NCI-H446 treated with DMSO at 0.1 percent for 48 hours (cell line): ENCODE results near the gene ATP9B.

Source experiments
- DNase-seq: peaks from one replicate; lab custom pipeline; 2025; lab: John Stamatoyannopoulos, UW

The ATP9B gene

DNA sequence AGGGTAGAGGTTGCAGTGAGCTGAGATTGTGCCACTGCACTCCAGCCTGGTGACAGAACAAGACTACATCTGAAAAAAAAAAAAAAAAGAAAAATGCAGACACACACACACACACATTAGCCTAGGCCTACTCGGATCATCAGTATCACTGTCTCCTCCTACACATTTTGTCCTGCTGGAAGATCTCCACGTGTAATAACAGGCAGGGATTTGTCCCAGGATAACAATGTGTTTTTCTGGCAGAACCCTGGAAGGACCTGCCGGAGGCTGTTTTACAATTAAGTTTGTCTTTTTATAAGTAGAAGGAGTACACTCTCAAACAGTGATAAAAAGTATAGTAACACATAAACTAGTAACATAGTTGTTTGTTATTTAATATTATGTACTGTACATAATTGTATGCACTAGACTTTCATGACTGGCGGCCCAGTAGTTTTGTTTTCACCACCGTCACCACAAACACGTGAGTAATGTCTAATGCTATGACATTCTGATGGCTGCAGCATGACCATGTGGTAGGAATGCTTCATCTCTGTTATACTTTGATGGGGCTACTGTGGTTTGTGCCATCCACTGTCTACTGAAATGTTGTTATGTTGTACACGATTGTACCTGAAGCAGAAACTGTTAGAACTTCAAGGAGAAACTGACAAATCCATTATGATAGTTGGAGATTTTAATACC is 130.6 kb downstream of the ATP9B start:
- DNase-seq, result no peak

DNA sequence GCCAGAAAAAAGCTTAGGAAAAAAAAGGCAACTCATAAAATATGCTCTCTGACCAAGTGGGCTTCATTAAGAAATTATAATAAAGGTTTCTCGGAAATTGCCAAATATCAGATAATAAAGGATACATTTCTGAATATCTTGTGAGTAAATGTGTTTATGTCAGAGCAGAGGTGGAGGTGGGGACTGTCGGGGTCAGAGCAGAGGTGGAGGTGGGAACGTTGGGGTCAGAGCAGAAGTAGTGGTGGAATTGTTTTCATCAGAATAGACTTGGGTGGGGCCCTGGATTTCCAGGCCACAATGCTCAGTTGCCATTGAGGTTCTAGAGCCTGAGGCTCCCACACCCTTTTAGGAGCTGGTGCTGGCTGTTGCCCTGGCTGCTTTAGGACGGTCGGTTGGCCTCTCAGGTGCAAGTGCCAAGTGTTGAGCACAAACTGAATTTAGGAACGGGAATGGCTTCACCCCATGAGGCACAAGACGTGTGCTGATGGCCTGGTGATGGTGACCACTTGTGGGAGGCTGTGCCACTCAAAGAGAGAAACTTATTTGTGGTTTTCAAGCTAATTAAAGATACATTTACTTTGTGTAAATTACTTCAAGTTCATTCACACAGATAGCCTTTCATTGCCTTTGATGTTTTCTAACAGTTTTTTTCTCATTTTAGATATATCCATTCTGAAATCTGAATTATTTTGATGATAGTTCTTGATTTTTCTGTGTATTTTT is 131.5 kb downstream of the ATP9B start:
- DNase-seq, result peak; percentile 51

DNA sequence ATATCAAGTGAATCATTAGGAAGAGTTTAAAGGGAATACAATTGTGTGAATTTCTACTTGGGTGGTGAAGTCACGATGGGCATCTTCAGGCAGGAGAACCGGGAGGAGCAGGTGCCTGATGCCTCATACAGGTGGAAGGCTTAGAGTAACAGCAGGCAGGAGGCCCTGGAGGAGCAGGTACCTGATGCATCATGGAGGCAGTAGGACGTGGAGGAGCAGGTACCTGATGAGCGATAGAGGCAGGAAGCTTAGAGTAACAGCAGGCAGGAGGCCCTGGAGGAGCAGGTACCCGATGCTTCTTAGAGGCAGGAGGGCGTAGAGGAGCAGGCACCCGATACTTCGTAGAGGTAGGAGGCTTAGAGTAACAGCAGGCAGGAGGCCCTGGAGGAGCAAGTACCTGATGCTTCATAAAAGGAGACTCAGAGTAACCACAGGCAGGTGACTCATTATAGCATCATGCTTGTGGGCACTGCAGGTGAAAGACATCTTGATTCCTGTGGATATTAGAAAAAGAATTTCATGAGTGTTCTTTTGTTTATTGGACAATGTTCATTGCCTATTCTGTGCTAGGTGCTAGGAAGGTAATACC is 133.9 kb downstream of the ATP9B start:
- DNase-seq, result no peak

DNA sequence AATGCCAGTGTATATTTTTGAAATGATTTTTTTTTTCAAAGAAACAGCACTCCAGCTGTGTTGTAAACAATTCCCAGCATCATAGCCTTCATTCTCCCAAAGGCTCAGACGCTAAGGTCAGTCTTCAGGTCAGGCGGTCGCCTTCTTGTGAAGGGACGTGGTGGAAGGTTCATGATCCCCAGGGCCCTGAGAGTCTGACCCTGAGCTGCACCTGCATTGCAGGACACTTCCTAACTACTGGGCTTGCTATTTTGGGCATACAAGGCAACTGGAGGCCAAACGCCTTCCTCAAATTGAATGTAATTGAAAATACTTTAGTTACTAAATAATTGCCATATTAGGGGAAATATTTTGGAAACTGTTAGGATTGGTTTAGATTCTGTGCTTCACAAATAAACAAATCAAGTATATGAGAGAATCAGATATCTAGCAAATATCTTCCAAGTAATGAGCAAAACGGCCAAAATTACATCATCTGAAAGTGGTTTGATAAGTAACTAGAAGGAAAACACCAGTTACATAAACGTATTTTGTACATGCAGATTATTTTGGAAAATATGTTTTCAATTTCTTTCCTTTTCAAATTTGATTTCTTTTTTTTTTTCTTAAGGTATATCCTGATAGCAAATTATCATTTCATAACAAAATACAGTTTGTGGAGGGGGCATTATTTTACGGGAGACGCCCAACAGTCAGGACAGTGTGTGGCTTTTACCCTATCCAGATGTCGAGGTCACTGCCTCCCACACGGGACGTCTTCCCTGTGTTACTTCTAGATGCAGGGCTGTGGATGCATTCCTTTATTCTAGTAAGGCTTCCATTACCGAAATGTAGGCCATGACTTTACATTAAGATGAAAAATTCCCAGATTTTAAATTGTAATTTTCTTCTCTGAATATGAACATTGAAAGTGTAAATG is 136.0 kb downstream of the ATP9B start:
- DNase-seq, result no peak

DNA sequence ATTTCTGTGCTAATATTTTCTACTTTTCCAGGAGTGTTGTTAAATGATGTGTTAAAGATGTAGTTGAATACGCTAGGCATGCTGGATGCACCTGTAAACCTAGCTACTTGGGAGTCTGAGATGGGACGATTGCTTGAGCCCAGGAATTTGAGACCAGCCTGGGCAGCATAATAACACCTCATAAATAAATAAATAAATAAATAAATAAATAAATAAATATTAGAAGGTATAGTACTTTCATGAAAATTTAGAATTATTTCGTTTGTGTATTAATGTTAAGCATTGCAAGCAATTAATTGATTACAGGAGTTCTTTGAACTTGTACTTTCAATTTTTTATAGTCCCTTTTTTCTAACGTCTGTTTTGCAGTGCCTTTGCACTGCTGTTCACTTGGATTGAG is 137.2 kb downstream of the ATP9B start:
- no peak for DNase-seq

DNA sequence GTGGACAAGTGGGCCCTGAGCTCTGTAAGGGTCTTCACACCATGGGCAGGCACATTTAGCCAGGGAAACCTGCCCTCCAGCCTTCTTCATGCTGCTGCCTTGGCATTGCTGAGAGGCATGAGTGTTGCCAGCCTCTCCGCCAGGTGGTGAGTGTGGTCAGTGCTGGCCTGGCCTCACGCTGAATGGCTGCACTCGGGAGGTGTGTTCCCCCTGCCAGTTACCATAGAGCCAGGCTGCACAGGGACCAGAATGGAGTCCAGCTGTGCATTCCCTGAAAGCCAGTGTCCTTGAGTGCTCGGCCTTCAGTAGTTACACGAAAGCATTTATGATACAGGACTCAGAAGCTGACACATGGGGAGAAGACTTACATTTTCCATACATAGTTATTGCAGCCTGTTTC is 139.7 kb downstream of the ATP9B start:
- no peak for DNase-seq

DNA sequence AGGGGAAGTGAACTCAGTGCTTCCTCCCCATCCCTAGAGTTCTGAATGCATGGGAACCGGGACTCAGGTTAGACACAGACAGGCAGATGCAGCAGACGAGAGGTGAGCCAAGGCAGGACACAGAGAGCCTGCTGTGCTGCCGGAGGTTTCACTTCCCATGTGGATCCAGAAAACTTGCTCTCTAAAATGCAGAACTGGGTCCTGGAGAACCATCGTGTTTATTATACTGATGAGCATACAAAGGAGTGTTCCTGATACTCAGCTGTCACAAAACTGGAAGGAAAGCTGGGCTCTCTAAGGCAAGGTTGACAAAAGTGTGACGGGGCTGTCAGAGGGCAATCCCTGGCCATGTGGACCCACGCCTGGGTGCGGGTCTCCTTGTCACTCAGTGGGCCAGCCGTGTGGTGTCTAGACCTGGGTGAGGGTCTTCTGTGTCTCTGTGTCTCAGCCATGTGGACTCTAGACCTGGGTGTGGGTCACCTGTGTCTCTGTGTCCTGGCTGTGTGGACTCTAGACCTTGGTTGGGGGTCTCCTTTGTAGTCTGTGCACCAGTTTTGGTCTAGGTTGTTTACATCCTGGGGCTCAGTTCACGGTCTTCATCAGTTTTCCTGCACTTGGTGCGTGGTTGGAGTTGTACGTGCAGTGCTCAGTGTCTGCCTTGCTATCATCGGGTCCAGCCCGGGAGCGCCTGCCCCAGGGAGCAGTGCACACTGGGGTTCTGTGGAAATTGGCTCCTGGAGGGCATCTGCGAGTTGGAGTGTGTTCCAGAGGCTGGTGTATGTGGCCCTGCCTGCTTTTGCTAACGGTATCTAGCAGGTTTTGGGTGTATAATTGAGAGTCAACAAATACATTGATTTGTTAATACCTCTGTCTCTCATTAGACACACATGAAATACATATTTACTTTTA is 141.1 kb downstream of the ATP9B start:
- DNase-seq, result no peak

DNA sequence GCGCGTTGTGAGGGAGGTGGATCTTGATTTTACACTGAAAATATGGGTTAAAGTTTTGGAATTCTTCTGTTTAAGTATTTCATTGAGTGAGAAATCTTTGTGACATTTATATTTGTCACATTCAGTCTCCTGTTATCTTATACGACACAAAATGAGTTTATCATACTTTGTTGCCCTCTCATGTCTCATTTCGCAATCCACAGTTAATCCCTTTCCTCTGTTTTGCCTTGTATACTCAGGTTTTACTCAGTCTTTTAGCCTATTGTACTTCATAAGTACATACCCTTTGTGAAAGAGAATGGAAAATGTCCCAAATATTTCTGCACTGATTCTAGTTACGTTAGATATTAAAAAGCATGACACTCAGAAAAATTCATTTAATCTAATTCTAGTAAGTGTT is 142.7 kb downstream of the ATP9B start:
- no peak for DNase-seq

DNA sequence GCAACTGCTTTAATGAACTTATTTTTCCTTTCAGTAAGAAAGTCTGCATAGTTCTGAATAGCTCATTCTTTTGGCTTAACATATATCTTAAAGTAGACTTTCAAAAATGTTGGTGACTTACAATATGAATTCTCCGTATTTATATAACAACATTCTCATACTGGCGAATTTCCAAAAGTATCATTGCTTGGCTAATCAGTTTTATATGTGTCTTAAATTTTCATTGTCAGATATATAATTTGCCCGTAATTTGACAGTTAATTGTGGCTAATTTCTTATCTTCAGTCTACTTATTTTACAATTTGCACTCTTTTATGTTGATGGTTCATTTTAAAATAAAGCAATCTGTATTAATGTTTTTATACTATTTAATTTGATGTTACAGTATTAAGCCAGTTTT is 144.9 kb downstream of the ATP9B start:
- no peak for DNase-seq

DNA sequence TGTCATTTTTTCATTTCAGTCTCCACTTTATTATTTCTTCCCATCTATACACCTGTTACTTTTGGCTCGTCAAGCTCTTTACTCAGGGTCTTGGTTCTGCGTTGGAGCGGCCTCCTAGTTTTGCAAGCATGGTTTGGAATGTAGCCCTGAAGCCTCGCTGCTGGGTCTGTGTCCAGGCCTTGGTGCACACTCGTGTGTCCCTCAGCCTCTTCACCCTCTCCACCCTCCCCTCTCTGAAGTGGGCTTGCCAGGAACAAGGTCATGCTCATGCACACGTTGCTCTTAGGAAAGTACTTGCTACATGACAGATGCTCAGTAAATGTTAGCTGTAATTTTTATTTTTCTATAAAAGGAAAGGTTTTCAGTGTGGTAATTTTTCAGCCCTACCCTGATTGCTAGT is 147.0 kb downstream of the ATP9B start:
- no peak for DNase-seq

DNA sequence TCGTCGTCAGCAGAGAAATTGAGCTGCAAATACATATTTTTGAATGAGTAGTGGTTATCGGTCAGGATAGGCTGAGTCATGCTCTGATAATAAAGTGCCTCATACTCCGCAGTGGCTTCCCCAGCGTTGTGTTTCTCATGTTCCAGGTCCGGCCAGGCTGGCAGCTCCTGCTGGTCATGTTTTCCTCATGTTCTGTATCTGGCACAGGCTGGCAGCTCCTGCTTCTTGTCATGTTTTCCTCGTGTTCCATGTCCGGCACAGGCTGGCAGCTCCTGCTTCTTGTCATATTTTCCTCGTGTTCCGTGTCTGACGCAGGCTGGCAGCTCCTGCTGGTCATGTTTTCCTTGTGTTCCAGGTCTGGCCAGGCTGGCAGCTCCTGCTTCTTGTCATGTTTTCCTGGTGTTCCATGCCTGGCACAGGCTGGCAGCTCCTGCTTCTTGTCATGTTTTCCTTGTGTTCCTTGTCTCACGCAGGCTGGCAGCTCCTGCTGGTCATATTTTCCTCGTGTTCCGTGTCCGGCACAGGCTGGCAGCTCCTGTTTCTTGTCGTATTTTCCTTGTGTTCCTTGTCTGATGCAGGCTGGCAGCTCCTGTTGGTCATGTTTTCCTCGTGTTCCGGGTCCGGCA is 148.9 kb downstream of the ATP9B start:
- DNase-seq, result no peak

DNA sequence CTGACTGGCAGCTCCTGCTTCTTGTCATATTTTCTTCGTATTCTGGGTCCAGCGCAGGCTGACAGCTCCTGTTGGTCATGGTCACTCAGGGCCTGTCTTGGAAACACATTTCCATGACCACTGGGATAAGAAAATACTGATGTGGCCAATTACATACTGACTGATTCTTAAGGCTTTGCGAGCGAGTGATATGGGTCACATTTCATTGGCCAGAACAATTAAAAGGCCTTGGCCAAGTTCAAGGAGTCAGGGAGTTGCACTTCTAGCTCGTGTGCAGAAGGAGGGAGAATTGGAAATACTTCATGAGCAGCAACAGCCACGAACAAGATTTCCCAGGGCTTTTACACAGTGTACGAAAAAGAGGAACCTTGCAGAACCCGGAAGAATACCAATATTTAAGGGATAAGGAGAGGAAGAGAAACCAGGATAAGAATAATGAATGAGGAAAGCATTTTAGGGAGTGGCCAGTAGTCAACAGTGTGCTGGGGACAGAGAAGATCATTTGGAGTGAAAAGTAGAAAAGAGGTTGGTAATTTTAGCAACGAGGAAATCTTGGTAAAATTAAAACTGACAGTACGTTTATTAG is 149.5 kb downstream of the ATP9B start:
- DNase-seq, result no peak

DNA sequence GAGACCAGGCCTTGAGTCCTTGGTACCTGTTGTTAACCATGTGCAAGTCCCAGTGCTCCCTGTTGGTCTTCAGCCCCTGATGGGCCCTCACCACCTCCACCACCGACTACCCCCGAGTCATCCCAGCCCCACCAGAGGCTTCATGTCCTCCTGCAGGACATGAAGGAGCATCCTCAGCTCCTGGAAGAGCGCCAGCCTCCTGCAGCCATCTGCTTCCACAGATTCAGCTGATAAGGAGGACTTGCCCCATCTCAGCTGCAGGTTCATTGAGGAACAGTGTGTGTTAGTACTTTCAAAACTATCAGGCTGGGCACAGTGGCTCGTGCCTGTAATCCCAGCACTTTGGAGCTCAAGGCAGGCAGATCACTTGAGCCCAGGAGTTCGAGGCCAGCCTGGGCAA is 151.9 kb downstream of the ATP9B start:
- no peak for DNase-seq

DNA sequence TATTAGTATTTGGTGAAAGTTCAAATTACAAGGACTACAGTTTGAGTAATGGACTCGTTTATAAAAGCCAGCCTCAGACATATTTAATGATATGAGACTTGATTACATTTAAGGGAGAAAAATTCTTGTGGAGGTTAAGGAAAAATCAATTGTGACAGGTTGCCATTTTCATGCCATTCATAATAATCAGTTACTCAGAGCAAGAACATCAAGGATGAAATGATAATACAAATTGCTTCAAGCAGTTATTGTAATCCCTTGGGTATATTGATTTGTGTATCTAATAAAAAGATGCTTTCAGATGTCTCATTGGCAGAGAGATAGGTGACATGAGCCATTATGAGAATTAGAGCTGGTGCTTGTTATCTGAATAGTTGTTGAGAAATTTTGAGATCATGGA is 153.6 kb downstream of the ATP9B start:
- no peak for DNase-seq

DNA sequence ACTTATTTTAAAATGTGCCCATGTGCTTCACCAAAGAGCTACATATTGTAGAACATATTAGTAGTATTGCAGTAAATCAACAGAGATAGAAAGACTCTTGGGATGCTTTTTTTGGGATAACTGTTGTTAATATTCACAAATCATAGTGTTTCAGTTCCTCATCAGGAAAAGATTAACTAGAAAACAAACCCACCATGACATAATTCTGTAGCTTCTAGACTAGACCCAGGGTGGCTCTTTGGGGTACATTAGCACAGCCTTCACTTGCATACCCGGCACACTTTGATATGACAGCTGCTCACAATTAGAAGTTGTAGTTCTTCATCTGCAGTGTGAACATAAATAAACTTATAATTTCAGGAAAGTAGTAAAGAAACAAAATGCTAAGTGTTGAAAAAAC is 154.2 kb downstream of the ATP9B start:
- no peak for DNase-seq

DNA sequence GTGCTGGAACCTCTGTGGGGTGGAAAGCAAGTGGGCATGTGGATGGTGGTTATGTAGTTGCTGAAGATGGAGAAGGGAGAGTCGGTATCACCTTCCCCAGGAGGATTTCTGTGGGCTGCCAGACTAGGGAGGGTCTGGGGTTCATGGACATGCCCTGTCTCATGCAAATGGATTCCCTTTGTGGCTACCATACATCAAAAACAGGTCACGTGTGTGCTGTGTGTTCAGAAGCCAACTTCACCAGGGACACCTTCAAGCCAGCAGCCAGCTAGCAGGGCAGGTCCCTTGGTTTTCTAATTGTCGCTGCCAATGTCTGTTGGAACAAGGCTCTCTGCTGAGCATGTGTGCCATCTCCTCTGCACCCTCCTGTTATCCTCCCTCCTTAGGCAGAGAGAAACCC is 155.2 kb downstream of the ATP9B start:
- DNase-seq, result no peak

DNA sequence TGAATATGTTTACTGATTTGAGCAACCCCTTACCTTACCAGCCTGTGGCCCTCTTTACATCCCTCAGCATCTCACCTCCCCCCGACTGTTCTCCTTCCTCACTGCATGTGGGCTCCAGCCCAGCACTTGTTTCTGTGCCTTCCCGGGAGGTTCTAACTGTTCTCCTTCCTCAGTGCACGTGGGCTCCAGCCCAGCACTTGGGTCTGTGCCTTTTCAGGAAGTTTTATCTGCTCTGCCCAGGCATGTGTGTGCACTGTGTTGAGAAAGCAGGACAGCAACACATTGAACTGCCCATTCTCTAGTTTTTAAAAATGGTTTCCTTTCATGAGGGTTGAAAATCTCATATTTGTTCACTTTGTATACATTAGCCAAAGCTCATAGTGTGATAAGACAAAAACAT is 158.4 kb downstream of the ATP9B start:
- DNase-seq, result no peak

DNA sequence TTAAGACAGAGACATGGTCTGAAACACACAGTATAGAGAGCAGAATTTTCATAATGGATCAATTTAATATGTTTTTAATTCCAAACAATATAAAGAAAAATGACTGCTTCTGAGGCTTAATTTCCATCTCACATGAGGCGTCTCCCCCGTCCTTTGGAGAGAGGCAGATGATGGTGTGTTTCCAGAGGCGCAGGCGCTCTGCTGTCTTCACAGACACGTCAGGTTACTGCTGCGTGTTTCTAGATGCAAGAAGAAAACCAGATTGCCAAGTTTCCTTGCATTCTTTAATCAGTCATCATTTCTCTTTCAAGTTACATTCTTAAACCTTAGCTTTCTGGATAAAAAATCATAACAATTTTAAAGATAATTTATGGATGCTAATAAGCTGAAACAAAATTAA is 160.2 kb downstream of the ATP9B start:
- no peak for DNase-seq

DNA sequence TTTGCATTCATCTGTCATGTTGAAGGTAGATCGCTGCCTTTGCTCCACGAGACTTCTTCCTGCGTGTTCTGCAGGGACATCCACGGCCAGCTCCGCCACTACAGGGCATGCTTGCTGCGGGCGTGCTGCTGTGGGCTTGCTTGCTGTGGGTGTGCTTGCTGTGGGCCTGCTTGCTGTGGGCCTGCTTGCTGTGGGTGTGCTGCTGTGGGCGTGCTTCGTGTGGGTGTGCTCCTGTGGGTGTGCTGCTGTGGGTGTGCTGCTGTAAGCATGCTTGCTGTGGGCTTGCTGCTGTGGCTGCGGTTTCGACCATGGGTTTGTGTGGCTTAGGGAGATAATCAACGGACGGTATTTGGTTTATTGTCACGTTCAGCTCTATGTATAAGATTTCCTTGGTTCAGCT is 165.2 kb downstream of the ATP9B start:
- no peak for DNase-seq

DNA sequence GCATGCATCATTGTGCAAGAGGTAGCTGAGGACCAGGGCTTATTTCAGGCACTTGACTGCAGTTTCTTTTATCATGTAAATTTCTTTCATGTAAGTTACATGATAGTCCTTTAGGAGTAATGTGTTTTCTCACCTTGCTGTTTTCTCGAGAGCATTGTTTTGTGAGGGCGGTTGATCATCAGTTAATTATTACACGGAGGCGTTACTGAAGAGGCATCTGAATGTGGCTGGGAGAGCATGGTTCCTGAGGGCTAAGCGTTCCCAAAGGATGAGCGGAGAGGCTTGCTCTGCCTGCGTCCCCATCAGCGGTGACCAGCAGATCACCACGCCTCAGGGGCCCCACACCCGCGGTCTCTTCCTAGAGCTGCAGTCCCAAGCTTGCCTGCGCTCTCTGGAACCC is 170.4 kb downstream of the ATP9B start:
- DNase-seq, result no peak

DNA sequence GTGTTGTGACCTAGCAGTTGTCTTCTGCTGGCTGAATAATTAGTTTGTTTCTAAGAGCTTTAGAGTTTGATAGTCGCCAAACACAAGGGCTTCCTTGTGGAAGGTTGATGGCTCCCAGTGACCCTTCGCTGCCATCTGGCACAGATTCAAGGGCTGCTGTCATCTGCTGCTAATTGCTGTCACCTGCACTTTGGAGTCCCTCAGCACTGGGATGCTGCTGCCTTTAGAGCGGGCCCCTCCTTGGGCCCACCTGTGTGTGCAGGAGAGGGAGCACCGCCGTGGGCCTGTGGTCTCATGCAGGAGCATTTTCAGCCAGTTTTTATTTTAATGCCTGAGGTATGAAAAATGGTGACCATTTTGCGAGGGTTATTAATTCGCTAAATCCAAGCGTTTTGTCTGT is 172.6 kb downstream of the ATP9B start:
- no peak for DNase-seq
